ENCODE measurements around the gene IL17RD. TPM values are rescaled to one million over a fixed set of nuclear protein-coding genes. Genes with fewer than 3 reads are reported as not detected.

The IL17RD gene
- total RNA-seq, 2 donors from 2014 or later, result 47.1 to 71.3 TPM

GRCh38 chr3:57151021-57151449 lies 14.1 kb downstream of the IL17RD start:
- Histone ChIP-seq H3K9ac (ENCODE audit: extremely low read depth, low read length, poor library complexity, severe bottlenecking) (no peak overlapping the region), H3K27me3 (ENCODE audit: control insufficient read depth, insufficient read depth, low read length, poor library complexity, severe bottlenecking) (no peaks in the 10 kb centered on the region), H3K4me1 (ENCODE audit: control insufficient read depth, insufficient read depth, low read length) (peaks cover 24% of the 10 kb centered on the region), H3K27ac (ENCODE audit: low read depth, low read length) (peak overlapping the region; percentile 94), H3K4me3 (ENCODE audit: low read length) (no peak overlapping the region), H3K9me3 (ENCODE audit: control insufficient read depth, low read length) (no peaks in the 10 kb centered on the region), H3K36me3 (ENCODE audit: control insufficient read depth, insufficient read depth, low read length) (peaks cover 22% of the 10 kb centered on the region)
- no peak for DNase-seq
- Mint-ChIP-seq H3K4me1 (peaks cover 45% of the 10 kb centered on the region), H3K36me3 (ENCODE audit: low read depth) (peaks cover 25% of the 10 kb centered on the region), H3K27me3 (ENCODE audit: insufficient read depth) (no peaks in the 10 kb centered on the region), H3K9me3 (no peaks in the 10 kb centered on the region), H3K4me3 (no peak overlapping the region), H3K27ac (no peak overlapping the region)
- no peak for TF ChIP-seq CTCF (conservative IDR thresholded peaks at IDR 0.05)
- WGBS, 2 experiments (ENCODE audit: insufficient coverage in 1 of 2, insufficient read length in 1 of 2), result 91 to 100% methylated on average over 1 to 2 of the region's 2 CpGs

GRCh38 chr3:57150113-57150581 lies 15.0 kb downstream of the IL17RD start:
- H3K9me3 ChIP-seq (ENCODE audit: control insufficient read depth, low read length), result no peaks in the 10 kb centered on the region
- H3K36me3 Mint-ChIP-seq (ENCODE audit: low read depth), result peaks cover 25% of the 10 kb centered on the region
- no peak overlapping the region for H3K27ac ChIP-seq (ENCODE audit: low read depth, low read length)
- peaks cover 48% of the 10 kb centered on the region for H3K4me1 Mint-ChIP-seq
- H3K27me3 ChIP-seq (ENCODE audit: control insufficient read depth, insufficient read depth, low read length, poor library complexity, severe bottlenecking), result no peaks in the 10 kb centered on the region
- no peak overlapping the region for H3K4me3 ChIP-seq (ENCODE audit: low read length)
- H3K27ac Mint-ChIP-seq, result no peak overlapping the region
- no peaks in the 10 kb centered on the region for H3K27me3 Mint-ChIP-seq (ENCODE audit: insufficient read depth)
- 93 to 94% methylated on average over 2 to 7 of the region's 7 CpGs for WGBS, 2 experiments (ENCODE audit: insufficient coverage in 1 of 2, insufficient read length in 1 of 2)
- peaks cover 22% of the 10 kb centered on the region for H3K36me3 ChIP-seq (ENCODE audit: control insufficient read depth, insufficient read depth, low read length)
- no peak for TF ChIP-seq CTCF (conservative IDR thresholded peaks at IDR 0.05)
- H3K4me1 ChIP-seq (ENCODE audit: control insufficient read depth, insufficient read depth, low read length), result peaks cover 26% of the 10 kb centered on the region
- DNase-seq, result no peak
- H3K9ac ChIP-seq (ENCODE audit: extremely low read depth, low read length, poor library complexity, severe bottlenecking), result no peak overlapping the region
- H3K4me3 Mint-ChIP-seq, result no peak overlapping the region
- no peaks in the 10 kb centered on the region for H3K9me3 Mint-ChIP-seq

GRCh38 chr3:57147071-57147470 lies 18.1 kb downstream of the IL17RD start:
- no peaks in the 10 kb centered on the region for H3K27me3 Mint-ChIP-seq (ENCODE audit: insufficient read depth)
- WGBS, 2 experiments (ENCODE audit: insufficient coverage in 1 of 2, insufficient read length in 1 of 2), result 82 to 86% methylated on average over 1 to 2 of the region's 2 CpGs
- peaks cover 54% of the 10 kb centered on the region for H3K4me1 Mint-ChIP-seq

More at GRCh38 chr3:57147071-57147470, 18.1 kb downstream of the IL17RD start:
- no peaks in the 10 kb centered on the region for H3K27me3 ChIP-seq (ENCODE audit: control insufficient read depth, insufficient read depth, low read length, poor library complexity, severe bottlenecking)
- Mint-ChIP-seq H3K27ac (no peak overlapping the region), H3K9me3 (no peaks in the 10 kb centered on the region), H3K36me3 (ENCODE audit: low read depth) (peaks cover 25% of the 10 kb centered on the region), H3K4me3 (no peak overlapping the region)
- H3K9ac ChIP-seq (ENCODE audit: extremely low read depth, low read length, poor library complexity, severe bottlenecking), result no peak overlapping the region
- no peak overlapping the region for H3K4me3 ChIP-seq (ENCODE audit: low read length)
- DNase-seq, result no peak
- H3K9me3 ChIP-seq (ENCODE audit: control insufficient read depth, low read length), result no peaks in the 10 kb centered on the region
- no peak for TF ChIP-seq CTCF (conservative IDR thresholded peaks at IDR 0.05)
- H3K4me1 ChIP-seq (ENCODE audit: control insufficient read depth, insufficient read depth, low read length), result peaks cover 25% of the 10 kb centered on the region
- H3K36me3 ChIP-seq (ENCODE audit: control insufficient read depth, insufficient read depth, low read length), result peaks cover 22% of the 10 kb centered on the region
- no peak overlapping the region for H3K27ac ChIP-seq (ENCODE audit: low read depth, low read length)
